ENCODE results near the gene DSCAML1. TPM values are rescaled to one million over a fixed set of nuclear protein-coding genes. Genes with fewer than 3 reads are reported as not detected.
A peak's percentile ranks its signal among the peaks of the same experiment; 100 is the strongest.

DSCAML1 gene
- total RNA-seq, 1 donor from 2014 or later = 0.02 TPM

DNA sequence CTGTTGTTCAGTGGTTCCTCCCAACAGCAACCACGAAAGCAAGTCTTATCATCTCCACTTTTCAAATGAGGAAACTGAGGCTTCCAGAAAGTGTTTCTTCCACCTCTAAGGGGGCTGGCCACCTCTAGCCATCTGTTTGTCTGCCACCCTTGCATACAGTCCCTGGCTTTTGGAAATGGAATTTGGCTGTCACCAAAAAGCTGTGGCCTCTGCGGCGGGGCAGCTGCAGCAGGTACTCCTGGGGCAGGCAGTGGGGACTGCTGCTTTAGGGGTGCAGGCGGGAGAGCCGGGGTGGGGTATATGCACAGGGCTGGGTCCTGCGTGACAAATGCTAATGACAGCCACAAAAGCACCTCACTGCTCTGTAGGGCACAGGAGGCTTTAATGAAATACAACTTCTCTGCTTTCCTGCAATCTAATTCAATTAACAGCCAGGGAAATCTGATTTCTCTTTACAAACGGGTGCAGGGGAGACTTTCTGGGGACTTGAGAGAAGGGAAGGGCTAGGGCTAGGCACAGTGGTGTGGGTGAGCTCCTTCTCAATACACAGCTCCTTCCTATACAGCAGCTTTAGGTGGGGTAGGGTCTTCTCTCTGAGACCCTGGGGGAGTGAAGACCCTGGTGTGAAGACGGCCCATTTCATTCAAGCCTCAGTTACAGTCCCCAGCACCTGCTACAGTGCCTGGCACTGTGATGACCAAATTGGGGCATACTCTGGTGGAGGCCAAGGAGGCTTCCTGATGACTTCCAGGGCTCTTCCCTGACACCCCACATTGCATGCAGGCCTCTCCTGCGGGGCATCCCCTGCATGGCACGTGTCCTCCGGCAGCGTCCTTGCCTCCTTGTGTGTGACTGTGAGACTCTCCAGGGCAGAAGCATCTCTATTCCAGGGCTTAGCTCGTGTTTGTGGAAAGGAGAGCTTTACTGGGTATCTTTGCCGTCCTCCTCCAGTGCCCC is 307.7 kb downstream of the DSCAML1 start:
- no peaks in the 10 kb centered on the region for H3K36me3 Mint-ChIP-seq (ENCODE audit: low read depth)
- no peak overlapping the region for H3K27ac Mint-ChIP-seq
- H3K27me3 Mint-ChIP-seq = peaks cover 20% of the 10 kb centered on the region
- no peaks in the 10 kb centered on the region for H3K9me3 Mint-ChIP-seq
- no peaks in the 10 kb centered on the region for H3K4me1 Mint-ChIP-seq
- intact Hi-C loops (cut with micrococcal nuclease) = no loop called here
- no peak for DNase-seq
- no peak overlapping the region for H3K4me3 Mint-ChIP-seq

DNA sequence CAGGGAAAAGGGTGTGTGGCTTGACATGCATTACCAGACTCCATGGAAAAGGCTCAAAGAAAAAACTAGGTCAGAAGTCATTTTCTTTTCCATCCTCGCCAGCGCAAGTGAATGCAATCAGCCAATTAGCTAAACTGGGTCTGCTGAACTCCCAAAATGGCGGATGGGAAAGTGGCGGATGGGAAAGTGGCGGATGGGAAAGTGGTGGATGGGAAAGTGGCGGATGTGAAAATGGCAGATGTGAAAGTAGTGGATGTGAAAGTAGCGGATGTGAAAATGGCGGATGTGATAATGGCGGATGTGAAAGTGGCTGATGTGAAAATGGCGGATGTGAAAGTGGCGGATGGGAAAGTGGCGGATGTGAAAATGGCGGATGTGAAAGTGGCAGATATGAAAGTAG is 311.0 kb downstream of the DSCAML1 start:
- Mint-ChIP-seq H3K9me3 (no peaks in the 10 kb centered on the region), H3K4me3 (no peak overlapping the region), H3K36me3 (ENCODE audit: low read depth) (no peaks in the 10 kb centered on the region), H3K27me3 (peaks cover 16% of the 10 kb centered on the region), H3K4me1 (no peaks in the 10 kb centered on the region), H3K27ac (no peak overlapping the region)
- intact Hi-C loops (cut with micrococcal nuclease) = no loop called here
- DNase-seq = no peak

DNA sequence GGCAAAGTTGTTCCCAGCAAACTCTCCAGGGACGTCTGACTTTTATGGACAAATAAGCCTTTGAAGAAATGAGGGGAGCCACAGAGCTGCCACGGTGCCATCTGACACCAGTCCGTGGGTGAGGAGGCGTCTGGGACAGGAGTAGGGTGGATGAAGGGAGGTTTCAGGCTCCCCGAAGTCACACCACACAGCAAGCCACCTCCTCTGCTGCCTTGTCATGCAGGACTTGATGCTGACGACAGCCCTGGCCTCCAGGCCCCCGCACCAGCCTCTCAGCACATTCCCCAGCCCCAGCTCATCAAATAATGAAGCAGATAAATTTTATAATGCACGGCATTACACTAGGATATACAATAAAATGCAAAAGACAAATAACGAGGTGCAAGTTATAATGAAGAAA is 312.9 kb downstream of the DSCAML1 start:
- Mint-ChIP-seq H3K36me3 (ENCODE audit: low read depth) (no peaks in the 10 kb centered on the region), H3K9me3 (no peaks in the 10 kb centered on the region), H3K27me3 (peaks cover 3% of the 10 kb centered on the region), H3K27ac (no peak overlapping the region), H3K4me3 (no peak overlapping the region), H3K4me1 (no peaks in the 10 kb centered on the region)
- intact Hi-C loops (cut with micrococcal nuclease) = no loop called here
- no peak for DNase-seq

DNA sequence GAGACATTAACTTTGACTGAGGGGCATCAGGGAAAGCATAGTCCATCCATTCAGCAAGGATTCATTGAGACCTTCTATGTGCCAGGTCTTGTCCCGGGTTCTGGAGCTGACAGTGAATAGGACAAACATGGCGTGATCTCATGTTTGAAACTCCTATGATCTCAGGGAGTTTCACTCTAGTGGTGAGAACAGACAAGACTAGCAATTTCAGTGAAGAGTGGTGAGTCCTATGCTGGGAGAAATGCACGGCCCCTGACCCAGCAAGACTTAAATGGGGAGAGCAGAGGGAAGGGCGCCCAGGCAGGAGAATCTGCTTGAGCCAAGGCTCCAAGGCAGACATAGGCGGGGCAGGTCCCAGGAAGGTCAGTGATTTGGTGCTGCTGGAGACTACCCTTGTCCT is 313.6 kb downstream of the DSCAML1 start:
- peaks cover 4% of the 10 kb centered on the region for H3K27me3 Mint-ChIP-seq
- DNase-seq = no peak
- intact Hi-C loops (cut with micrococcal nuclease) = no loop called here
- H3K36me3 Mint-ChIP-seq (ENCODE audit: low read depth) = no peaks in the 10 kb centered on the region
- H3K4me1 Mint-ChIP-seq = no peaks in the 10 kb centered on the region
- H3K9me3 Mint-ChIP-seq = no peaks in the 10 kb centered on the region
- no peak overlapping the region for H3K4me3 Mint-ChIP-seq
- no peak overlapping the region for H3K27ac Mint-ChIP-seq

DNA sequence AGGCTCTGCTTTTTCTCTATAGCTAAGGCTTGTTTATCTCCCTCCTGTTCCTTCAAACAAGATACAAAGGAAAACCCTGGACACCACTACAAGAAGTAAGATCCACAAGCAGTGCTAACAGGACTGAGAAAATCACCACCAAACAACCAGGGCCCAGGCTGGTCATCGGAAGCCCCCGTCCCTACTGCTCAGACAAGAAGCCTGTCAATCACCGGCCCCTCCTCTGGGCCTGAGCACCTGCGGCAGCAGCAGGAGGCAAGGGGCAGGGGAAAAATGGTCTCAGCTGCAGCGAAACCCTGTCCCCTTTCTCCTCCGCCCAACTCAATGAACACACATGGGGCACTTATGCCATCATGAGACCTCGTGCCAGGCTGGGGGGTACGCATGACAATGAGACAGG is 314.1 kb downstream of the DSCAML1 start:
- no peaks in the 10 kb centered on the region for H3K9me3 Mint-ChIP-seq
- no peak for DNase-seq
- H3K4me3 Mint-ChIP-seq = no peak overlapping the region
- H3K27me3 Mint-ChIP-seq = peaks cover 2% of the 10 kb centered on the region
- intact Hi-C loops (cut with micrococcal nuclease) = no loop called here
- H3K27ac Mint-ChIP-seq = no peak overlapping the region
- no peaks in the 10 kb centered on the region for H3K4me1 Mint-ChIP-seq
- H3K36me3 Mint-ChIP-seq (ENCODE audit: low read depth) = no peaks in the 10 kb centered on the region

DNA sequence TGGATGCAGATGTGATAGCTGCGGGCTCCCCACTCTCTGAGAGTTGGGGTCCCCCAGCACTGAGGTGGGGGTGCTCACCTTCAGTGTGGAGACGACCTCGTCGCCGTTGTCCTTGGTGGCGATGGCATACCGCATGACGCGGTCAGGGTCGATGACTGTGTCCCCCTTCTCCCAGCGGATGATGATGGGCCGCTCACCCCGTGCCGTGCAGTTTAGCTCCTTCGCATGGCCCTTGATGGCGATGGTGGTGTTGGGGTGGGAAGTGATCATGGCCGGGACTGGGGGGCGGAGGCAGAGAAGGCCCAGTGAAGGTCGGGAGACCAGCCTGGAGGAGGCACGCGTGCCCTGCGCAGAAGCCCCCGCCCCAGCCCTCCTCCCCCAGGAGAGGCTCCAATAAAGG is 315.1 kb downstream of the DSCAML1 start:
- Mint-ChIP-seq H3K4me3 (no peak overlapping the region), H3K9me3 (no peaks in the 10 kb centered on the region), H3K27me3 (peaks cover 2% of the 10 kb centered on the region), H3K4me1 (no peaks in the 10 kb centered on the region), H3K36me3 (ENCODE audit: low read depth) (no peaks in the 10 kb centered on the region), H3K27ac (no peak overlapping the region)
- intact Hi-C loops (cut with micrococcal nuclease) = no loop called here
- no peak for DNase-seq

DNA sequence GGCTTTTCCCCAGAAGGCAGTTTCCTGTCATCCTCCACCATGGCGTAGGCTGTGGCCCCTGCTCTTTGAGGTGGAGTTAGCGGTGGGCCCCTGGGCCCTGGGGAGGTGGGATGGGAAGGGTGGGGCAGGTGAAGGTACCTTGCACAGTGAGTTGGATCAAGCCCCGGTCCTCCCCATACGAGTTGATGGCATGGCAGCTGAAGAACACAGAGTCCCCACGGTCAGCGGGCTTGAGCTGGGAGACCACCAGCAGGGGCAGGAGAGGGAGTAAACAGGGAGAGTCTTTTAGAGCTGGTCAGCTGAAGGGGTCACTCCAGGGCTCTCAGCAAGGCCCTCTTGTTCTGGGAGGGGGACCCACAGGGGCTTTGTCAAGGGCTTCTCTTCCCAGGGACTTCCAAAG is 316.0 kb downstream of the DSCAML1 start:
- H3K4me3 Mint-ChIP-seq = no peak overlapping the region
- no peaks in the 10 kb centered on the region for H3K36me3 Mint-ChIP-seq (ENCODE audit: low read depth)
- no peaks in the 10 kb centered on the region for H3K4me1 Mint-ChIP-seq
- intact Hi-C loops (cut with micrococcal nuclease) = no loop called here
- H3K27ac Mint-ChIP-seq = no peak overlapping the region
- DNase-seq = no peak
- H3K9me3 Mint-ChIP-seq = no peaks in the 10 kb centered on the region
- H3K27me3 Mint-ChIP-seq = peaks cover 2% of the 10 kb centered on the region

DNA sequence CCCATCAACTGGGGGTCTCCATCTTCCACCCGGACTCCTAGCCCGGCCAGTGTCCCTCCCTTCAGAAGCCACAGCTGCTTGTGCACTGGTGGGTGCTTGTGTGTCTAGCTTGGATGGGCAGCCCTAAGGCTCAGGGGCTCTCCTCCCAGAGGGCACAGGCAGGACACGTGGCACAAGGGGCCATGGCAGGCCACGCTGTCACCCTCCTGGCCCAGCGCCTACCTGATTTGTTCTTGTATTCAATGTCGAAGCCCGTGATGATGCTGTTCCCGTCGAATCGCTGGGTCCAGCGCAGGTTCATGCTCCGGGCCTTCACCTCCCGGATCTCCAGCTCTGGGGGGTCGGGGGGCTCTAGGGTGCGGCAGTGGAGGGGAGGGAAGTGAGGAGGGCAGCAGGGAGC is 316.8 kb downstream of the DSCAML1 start:
- intact Hi-C loops (cut with micrococcal nuclease) = no loop called here
- Mint-ChIP-seq H3K27ac (no peak overlapping the region), H3K36me3 (ENCODE audit: low read depth) (no peaks in the 10 kb centered on the region), H3K27me3 (peaks cover 2% of the 10 kb centered on the region), H3K4me3 (no peak overlapping the region), H3K4me1 (no peaks in the 10 kb centered on the region), H3K9me3 (no peaks in the 10 kb centered on the region)
- no peak for DNase-seq

DNA sequence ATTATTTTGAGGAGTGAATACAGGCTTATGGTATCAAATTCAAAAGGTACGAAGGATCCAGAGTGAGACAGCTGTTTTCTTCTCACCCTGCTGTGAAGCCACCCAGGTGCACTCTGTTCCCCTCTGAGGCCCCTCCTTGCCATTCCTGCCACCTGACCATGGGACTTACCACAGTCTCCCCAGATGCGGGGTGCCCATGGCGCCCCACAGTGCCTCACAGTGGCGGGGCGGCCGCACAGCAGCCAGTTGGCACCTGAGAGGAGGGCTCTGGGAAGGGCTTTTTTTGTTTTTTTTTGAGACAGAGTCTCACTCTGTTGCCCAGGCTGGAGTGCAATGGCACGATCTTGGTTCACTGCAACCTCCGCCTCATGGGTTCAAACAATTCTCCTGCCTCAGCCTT is 317.6 kb downstream of the DSCAML1 start:
- peak; percentile 60 for DNase-seq
- Mint-ChIP-seq H3K4me1 (no peaks in the 10 kb centered on the region), H3K4me3 (no peak overlapping the region), H3K27ac (no peak overlapping the region), H3K36me3 (ENCODE audit: low read depth) (no peaks in the 10 kb centered on the region), H3K9me3 (no peaks in the 10 kb centered on the region), H3K27me3 (peaks cover 2% of the 10 kb centered on the region)
- intact Hi-C loops (cut with micrococcal nuclease) = no loop called here

DNA sequence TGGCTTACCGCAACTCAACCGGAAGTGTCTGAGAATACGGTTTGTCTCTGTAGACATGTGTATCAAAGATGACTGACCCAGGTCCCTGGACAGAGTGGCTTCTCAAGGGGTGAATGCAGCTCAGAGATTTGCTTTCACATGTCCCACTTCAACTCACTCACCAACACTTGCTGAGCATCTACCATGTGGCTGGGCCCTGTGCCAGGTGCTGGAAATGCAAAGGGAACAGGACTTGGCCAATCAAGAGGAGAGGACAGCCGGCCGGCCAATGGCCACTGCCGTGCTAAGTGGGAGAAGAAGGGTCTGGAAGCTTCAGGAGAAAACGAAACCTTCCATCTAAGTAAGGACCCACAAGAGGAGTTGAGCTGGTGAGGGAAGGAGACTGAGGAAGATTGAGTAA is 318.1 kb downstream of the DSCAML1 start:
- Mint-ChIP-seq H3K9me3 (no peaks in the 10 kb centered on the region), H3K36me3 (ENCODE audit: low read depth) (no peaks in the 10 kb centered on the region), H3K27ac (no peak overlapping the region), H3K27me3 (peaks cover 2% of the 10 kb centered on the region), H3K4me3 (no peak overlapping the region), H3K4me1 (no peaks in the 10 kb centered on the region)
- intact Hi-C loops (cut with micrococcal nuclease) = no loop called here
- DNase-seq = no peak

DNA sequence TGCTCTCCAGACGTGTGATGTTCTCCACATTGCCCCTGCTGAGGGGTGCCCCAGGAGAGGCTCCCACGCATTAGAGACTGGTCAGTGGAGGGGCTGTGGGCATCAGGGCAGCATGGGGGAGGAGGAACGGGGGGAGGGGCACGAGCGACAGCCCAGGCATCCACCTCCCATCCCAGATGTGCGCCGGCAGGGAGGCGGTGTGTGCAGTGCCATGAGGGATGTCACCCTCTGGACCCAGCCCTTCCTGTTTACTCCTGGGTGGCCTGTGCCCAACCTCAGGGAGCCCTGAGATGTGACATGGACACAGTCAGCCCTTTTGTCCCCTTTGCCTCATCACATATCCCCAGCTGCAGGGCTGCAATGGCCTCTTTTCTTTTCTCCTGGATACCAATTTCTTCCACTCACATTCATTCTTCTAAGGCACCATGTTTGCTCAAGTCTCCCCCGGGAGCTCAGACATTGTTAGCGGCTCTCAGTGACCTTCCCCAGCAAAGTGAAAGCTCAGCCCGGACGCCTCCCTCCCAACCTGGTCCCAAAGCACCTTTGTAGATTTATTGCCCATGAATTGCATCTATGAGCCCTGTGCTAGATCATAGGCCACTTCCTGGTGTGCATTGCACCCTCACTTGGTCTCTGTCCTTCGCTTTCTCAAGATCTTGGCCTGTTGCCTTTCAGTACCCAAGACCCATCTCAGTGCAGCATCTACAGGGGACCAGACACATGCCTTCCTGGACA is 318.7 kb downstream of the DSCAML1 start:
- no peak for DNase-seq
- H3K36me3 Mint-ChIP-seq (ENCODE audit: low read depth) = no peaks in the 10 kb centered on the region
- intact Hi-C loops (cut with micrococcal nuclease) = no loop called here
- no peak overlapping the region for H3K4me3 Mint-ChIP-seq
- H3K9me3 Mint-ChIP-seq = no peaks in the 10 kb centered on the region
- no peak overlapping the region for H3K27ac Mint-ChIP-seq
- H3K4me1 Mint-ChIP-seq = no peaks in the 10 kb centered on the region
- H3K27me3 Mint-ChIP-seq = peaks cover 2% of the 10 kb centered on the region

DNA sequence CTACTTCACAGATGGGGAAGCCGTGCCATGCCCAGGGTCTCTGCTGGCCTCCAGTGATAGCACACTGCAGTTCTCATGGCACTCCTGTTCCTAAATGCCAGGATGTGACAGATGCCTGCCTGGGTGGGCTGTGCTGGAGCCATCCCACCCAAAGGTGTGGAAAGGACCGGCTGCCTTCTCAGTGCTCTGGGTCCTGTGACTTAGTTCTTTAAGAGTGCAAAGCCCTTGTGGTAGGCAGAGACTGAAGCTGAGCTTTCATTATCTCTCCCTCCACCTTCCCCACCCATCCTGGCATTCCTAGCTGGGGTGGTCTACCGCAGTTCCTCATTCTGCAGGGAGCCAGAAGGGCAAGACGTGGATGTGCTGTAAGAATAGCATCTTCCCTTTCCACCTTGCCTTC is 319.3 kb downstream of the DSCAML1 start:
- H3K36me3 Mint-ChIP-seq (ENCODE audit: low read depth) = no peaks in the 10 kb centered on the region
- no peak overlapping the region for H3K4me3 Mint-ChIP-seq
- no peak overlapping the region for H3K27ac Mint-ChIP-seq
- H3K27me3 Mint-ChIP-seq = peaks cover 2% of the 10 kb centered on the region
- H3K9me3 Mint-ChIP-seq = no peaks in the 10 kb centered on the region
- no peak for DNase-seq
- intact Hi-C loops (cut with micrococcal nuclease) = no loop called here
- H3K4me1 Mint-ChIP-seq = no peaks in the 10 kb centered on the region

DNA sequence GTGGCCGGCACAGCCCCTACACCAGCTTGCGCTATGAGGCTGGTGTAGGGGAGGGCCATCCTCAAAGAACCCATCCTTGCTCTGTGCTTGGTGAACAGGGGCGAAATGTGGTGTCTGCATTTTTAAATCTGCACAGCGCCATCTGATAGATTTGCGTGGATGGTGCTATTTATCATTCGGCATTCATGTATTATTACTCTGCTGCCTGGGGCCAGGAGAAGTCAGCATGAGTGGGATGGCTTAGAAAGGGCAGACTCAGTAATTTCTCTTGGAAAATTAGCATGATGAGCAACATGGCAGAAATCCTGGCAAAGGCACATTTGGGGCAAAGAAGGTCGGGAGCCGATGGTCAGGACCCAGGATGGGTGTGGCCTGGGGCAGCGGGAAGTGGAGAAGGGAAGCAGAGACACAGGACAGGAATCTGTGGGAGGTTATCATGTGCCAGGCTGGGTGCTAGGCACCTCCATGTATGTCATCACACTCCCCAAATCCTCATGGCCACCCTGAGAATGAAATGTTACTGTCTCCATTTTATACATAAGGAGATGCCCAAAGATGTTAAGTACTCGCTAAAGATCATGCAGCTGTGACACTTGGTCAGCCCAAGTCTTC is 320.4 kb downstream of the DSCAML1 start:
- no peak for DNase-seq
- no peaks in the 10 kb centered on the region for H3K4me1 Mint-ChIP-seq
- H3K27me3 Mint-ChIP-seq = peaks cover 2% of the 10 kb centered on the region
- H3K4me3 Mint-ChIP-seq = no peak overlapping the region
- H3K9me3 Mint-ChIP-seq = no peaks in the 10 kb centered on the region
- intact Hi-C loops (cut with micrococcal nuclease) = no loop called here
- H3K27ac Mint-ChIP-seq = no peak overlapping the region
- no peaks in the 10 kb centered on the region for H3K36me3 Mint-ChIP-seq (ENCODE audit: low read depth)

All from activated CD4-positive, alpha-beta T cell treated with anti-CD3 and anti-CD28 coated beads, Interleukin-2, amount 10 ng/mL, durations not matched to agents 24 days and 14 days (primary cell).